Cardiac atrium fibroblast (primary cell): ENCODE measurements around the gene MED27. TPM values are rescaled to one million over a fixed set of nuclear protein-coding genes. Genes with fewer than 3 reads are reported as not detected.

Experiments used
- total RNA-seq: library from RNA; depleted of rRNA; stranded (reverse); fragments of >200 nt; gene quantifications from 2 replicates; pipeline ENCODE4 v1.2.3, GENCODE V29; 2015

Gene MED27
- total RNA-seq = 28.5 and 29.2 TPM in 2 replicates

GRCh38 chr9:132079391-132080091 lies at the start of gene MED27:
Gene MED27 (minus strand): TSS chr9:132079867. CDS start chr9:132079844, 23 bp downstream.

Other genes with a start within 250 kb of the MED27 start
- gene NTNG2, start 82.2 kb upstream of the MED27 start, total RNA-seq = 2.3 and 4.7 TPM in 2 replicates